GM12878 (cell line): ENCODE data around the gene HCFC1R1. TPM values are rescaled to one million over a fixed set of nuclear protein-coding genes. Genes with fewer than 3 reads are reported as not detected.

ENCODE experiments used
- ATAC-seq: fragments of 200-7000 bp; cut with Tn5 transposase; 3 replicates; pipeline ENCODE4 v1.9.1; 2020; ENCODE audit warnings: mild to moderate bottlenecking, moderate library complexity
- BruUV-seq: library from RNA; stranded (reverse); fragments of 400-500 nt; replicated peaks from 2 replicates; lab custom pipeline; 2021; lab: Mats Ljungman, UMichigan
- CTCF ChIA-PET: fragments of 300-600 bp; sonication (Branson Sonifier 250); formaldehyde crosslinking; extraction: SDS; loops from one replicate; lab custom pipeline; 2021; ENCODE audit warnings: inconsistent platforms; lab: Yijun Ruan, JAX
- POLR2A ChIA-PET: fragments of 350-600 bp; formaldehyde crosslinking; extraction: SDS; loops from one replicate; lab custom pipeline; 2021; ENCODE audit warnings: inconsistent platforms; lab: Charles Lee
- RAD21 ChIA-PET: fragments of 300-600 bp; sonication (Branson Sonifier 250); formaldehyde crosslinking; loops from one replicate; lab custom pipeline; 2023; ENCODE audit warnings: antibody characterized with exemption; ENCODE audit not compliant: unreplicated experiment; lab: Charles Lee
- SMC1A ChIA-PET: fragments of 300-600 bp; sonication (Branson Sonifier 250); formaldehyde crosslinking; loops from one replicate; lab custom pipeline; 2023; ENCODE audit not compliant: unreplicated experiment, uncharacterized antibody; lab: Charles Lee
- DNase-seq: peaks from one replicate; pipeline ENCODE4 v3.0.0-alpha.2; 2011; ENCODE audit warnings: low read depth, low spot score
- FAIRE-seq: peaks from 3 replicates; lab custom pipeline; 2011; peaks lifted over from hg19 to GRCh38; lab: Jason Lieb, UNC
- H2AFZ ChIP-seq: 2 replicates; pipeline ENCODE4 v1.6.0; 2011; ENCODE audit warnings: low read depth, low read length, control low read depth; ENCODE audit not compliant: control insufficient read depth
- H3K27ac ChIP-seq: 2 replicates; pipeline ENCODE4 v1.5.1; 2011; ENCODE audit warnings: control low read depth; ENCODE audit not compliant: control insufficient read depth, insufficient read depth
- H3K27me3 ChIP-seq, 2 experiments: replicated peaks in 1 of 2; 2 replicates each; pipeline versions ENCODE4 v1.6.0 to v1.6.1; 2011; ENCODE audit warnings: low read length in 1 of 2; ENCODE audit not compliant: control insufficient read depth in 2 of 2, insufficient read depth in 2 of 2
- H3K36me3 ChIP-seq, 2 experiments: 2 replicates each; pipeline ENCODE4 v1.5.1; 2011; ENCODE audit warnings: low read length in 1 of 2; ENCODE audit not compliant: control insufficient read depth in 2 of 2, insufficient read depth in 2 of 2
- H3K4me1 ChIP-seq: 2 replicates; pipeline ENCODE4 v1.6.1; 2011; ENCODE audit warnings: mild to moderate bottlenecking, low read length, moderate library complexity, mixed read lengths; ENCODE audit not compliant: control insufficient read depth, insufficient read depth
- H3K4me2 ChIP-seq: 2 replicates; pipeline ENCODE4 v1.6.0; 2011; ENCODE audit warnings: control low read depth; ENCODE audit not compliant: control insufficient read depth, insufficient read depth
- H3K4me3 ChIP-seq: fragments of 200-600 bp; sonication (generic); 2 replicates; pipeline ENCODE4 v1.5.1; 2016
- H3K79me2 ChIP-seq: 2 replicates; pipeline ENCODE4 v1.6.0; 2011; ENCODE audit warnings: low read length; ENCODE audit not compliant: control insufficient read depth, insufficient read depth
- H3K9ac ChIP-seq: 2 replicates; pipeline ENCODE4 v1.8.0; 2011; ENCODE audit warnings: low read length, control low read depth, mixed read lengths; ENCODE audit not compliant: control insufficient read depth, insufficient read depth
- H3K9me3 ChIP-seq: replicated peaks from 3 replicates; pipeline ENCODE4 v1.5.1; 2011; ENCODE audit warnings: mild to moderate bottlenecking, low read length; ENCODE audit not compliant: control insufficient read depth, insufficient read depth
- H4K20me1 ChIP-seq: 2 replicates; pipeline ENCODE4 v1.6.0; 2011; ENCODE audit not compliant: control insufficient read depth, insufficient read depth
- BMI1 ChIP-seq: fragments of 450-650 bp; IDR thresholded peaks from 2 replicates; pipeline ENCODE4 v1.6.1; 2016; ENCODE audit warnings: mild to moderate bottlenecking, moderate library complexity, borderline replicate concordance
- CBX3 ChIP-seq: fragments of 200-600 bp; sonication (generic); IDR thresholded peaks from 2 replicates; pipeline ENCODE4 v1.6.1; 2016; ENCODE audit warnings: low read depth, borderline replicate concordance
- HDAC6 ChIP-seq: fragments of 200-600 bp; sonication (generic); IDR thresholded peaks from one replicate; pipeline ENCODE4 v1.8.0; 2017; ENCODE audit warnings: antibody characterized with exemption; ENCODE audit not compliant: unreplicated experiment
- IRF4 ChIP-seq: IDR thresholded peaks from 2 replicates; pipeline ENCODE4 v1.6.1; 2011; ENCODE audit warnings: low read depth, low read length
- MYB ChIP-seq: fragments of 150-350 bp; IDR thresholded peaks from 2 replicates; pipeline ENCODE4 v1.6.1; 2014; ENCODE audit warnings: mild to moderate bottlenecking, low read depth, low read length, borderline replicate concordance
- NFXL1 ChIP-seq: fragments of 450-650 bp; IDR thresholded peaks from 2 replicates; pipeline ENCODE4 v1.6.1; 2017; ENCODE audit warnings: antibody characterized with exemption, mild to moderate bottlenecking, borderline replicate concordance
- PAX8 ChIP-seq: fragments of 450-650 bp; IDR thresholded peaks from 2 replicates; pipeline ENCODE4 v1.6.1; 2017; ENCODE audit warnings: mild to moderate bottlenecking, moderate library complexity
- SIN3A ChIP-seq: IDR thresholded peaks from 2 replicates; pipeline ENCODE4 v1.6.1; 2012; ENCODE audit warnings: low read depth, low read length, improper control_type of control experiment
- SIX5 ChIP-seq: IDR thresholded peaks from 2 replicates; pipeline ENCODE4 v1.6.1; 2011; ENCODE audit warnings: mild to moderate bottlenecking, low read depth, low read length, moderate library complexity; ENCODE audit not compliant: severe bottlenecking
- SRF ChIP-seq, 2 experiments: IDR thresholded peaks; 2 replicates each; pipeline ENCODE4 v1.6.1; 2011; ENCODE audit warnings: low read depth in 2 of 2, low read length in 2 of 2, mild to moderate bottlenecking in 1 of 2, moderate library complexity in 1 of 2
- STAT1 ChIP-seq: fragments of 450-650 bp; conservative IDR thresholded peaks from 2 replicates; pipeline ENCODE4 v1.6.1; 2014; ENCODE audit warnings: antibody characterized with exemption, mild to moderate bottlenecking
- ZNF384 ChIP-seq: IDR thresholded peaks from 2 replicates; pipeline ENCODE4 v1.6.1; 2012; ENCODE audit warnings: low read depth, mild to moderate bottlenecking, low read length, improper control_type of control experiment, borderline replicate concordance
- ZNF622 ChIP-seq: fragments of 450-650 bp; IDR thresholded peaks from 2 replicates; pipeline ENCODE4 v1.6.1; 2017; ENCODE audit warnings: mild to moderate bottlenecking, inconsistent platforms
- WGBS: methylation state at CpG from one replicate; pipeline ENCODE4 v1.1.6; 2016; ENCODE audit warnings: low lambda C conversion rate; ENCODE audit not compliant: insufficient replicate concordance, insufficient coverage; ENCODE audit errors: missing lambda C conversion rate; 5-methylcytosine and 5-hydroxymethylcytosine counted together
- in situ Hi-C: fragments of 300-500 bp; cut with MboI; formaldehyde crosslinking; loops from 9 replicates; pipeline ENCODE4 v1.14.3; 2018; ENCODE audit warnings: mixed read lengths
- intact Hi-C: fragments of 100-400 bp; cut with micrococcal nuclease; formaldehyde crosslinking; loops from one replicate; pipeline ENCODE4 v1.14.2; 2022; ENCODE audit not compliant: unreplicated experiment
- polyA plus RNA-seq, 11 experiments: library from polyadenylated mRNA; depleted of rRNA in 4 of 11; unstranded in 6 of 11; stranded (reverse) in 5 of 11; fragments of >200 nt; fragmentation: Nextera tagmentation in 4 of 11; fragmentation: Illumina TruSeq in 1 of 11; extraction: Ambion mirVana in 4 of 11; extraction: Trizol in 1 of 11; gene quantifications; 1 replicate in 1 of 11; 2 replicates in 10 of 11; pipeline versions ENCODE4 v1.2.1 to v1.2.3, GENCODE V29; 2011 to 2016; ENCODE audit warnings: inconsistent platforms in 2 of 11, missing spikeins in 2 of 11, low read depth in 1 of 11
- total RNA-seq, 4 experiments: library from RNA; depleted of rRNA in 3 of 4; stranded (reverse); fragments of >200 nt in 3 of 4; fragmentation: Illumina TruSeq in 1 of 4; extraction: Trizol in 1 of 4; gene quantifications; 2 replicates each; pipeline versions ENCODE4 v1.2.1 to v1.2.3, GENCODE V29; 2013 to 2021
- TF ChIP-seq, protein P1 (sequence below): fragments of 450-650 bp; IDR thresholded peaks from 2 replicates; pipeline ENCODE4 v1.6.1; 2016; ENCODE audit warnings: mild to moderate bottlenecking
- TF ChIP-seq, protein P2 (sequence below): IDR thresholded peaks from 2 replicates; pipeline ENCODE4 v1.6.1; 2011; ENCODE audit warnings: borderline replicate concordance, low read depth, mild to moderate bottlenecking, moderate library complexity, mixed read lengths, low read length; ENCODE audit not compliant: insufficient read depth; ENCODE audit errors: extremely low read length
- TF ChIP-seq, protein P3 (sequence below): fragments of 450-650 bp; IDR thresholded peaks from 2 replicates; pipeline ENCODE4 v1.6.1; 2017; ENCODE audit warnings: mild to moderate bottlenecking, low read depth, inconsistent platforms; ENCODE audit not compliant: poor library complexity, severe bottlenecking
- TF ChIP-seq, protein P4 (sequence below): IDR thresholded peaks from 2 replicates; pipeline ENCODE4 v1.6.1; 2012; ENCODE audit warnings: low read length, inconsistent platforms

Gene HCFC1R1
- total and polyA plus RNA-seq, 10 of the 15 experiments (the other 5 are each of a cell fraction or from before 2014, with no cell fraction given) = 2.8 to 42.5 (median 20.4) TPM

DNA sequence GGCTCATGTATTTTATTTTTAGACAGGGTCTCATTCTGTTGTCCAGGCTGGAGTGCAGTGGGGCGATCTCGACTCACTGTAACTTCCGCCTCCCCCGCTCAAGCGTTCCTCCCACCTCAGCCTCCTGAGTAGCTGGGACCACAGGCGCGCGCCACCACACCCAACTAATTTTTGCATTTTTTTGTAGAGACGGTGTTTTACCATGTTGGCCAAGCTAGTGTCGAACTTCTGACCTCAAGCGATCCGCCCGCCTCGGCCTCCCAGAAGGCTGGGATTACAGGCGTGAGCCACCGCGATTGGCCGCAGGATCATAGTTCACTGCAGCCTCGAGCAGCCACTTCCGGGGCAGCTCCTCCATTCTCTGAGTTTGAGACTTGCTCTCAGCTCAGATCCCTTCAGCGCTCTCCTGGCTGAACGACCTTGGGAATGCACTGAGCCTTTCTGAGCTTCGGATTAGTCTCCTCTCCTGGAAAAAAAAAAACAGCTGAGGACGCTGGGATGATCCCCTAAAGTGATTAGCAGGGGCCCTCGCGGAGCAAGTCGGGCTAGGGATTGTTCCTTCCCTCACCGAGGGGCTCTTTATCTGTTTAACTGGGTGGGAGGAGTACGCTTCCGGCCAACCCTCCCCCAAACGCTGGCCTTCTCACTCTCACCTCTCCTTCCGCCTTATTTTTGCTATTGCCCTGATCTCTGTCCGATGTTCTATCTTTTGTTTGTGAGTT, 42.4 kb downstream of the HCFC1R1 start:
- ChIA-PET SMC1A (interaction anchor here (0.5 kb wide), 1 partner anchor 71 kb away, joined by 4 read pairs; no protein-coding TSS in a partner anchor), POLR2A (interaction anchor here (0.7 to 2.9 kb wide), 3 partner anchors 9 to 151 kb away, joined by 3 to 18 read pairs (median 4); partner anchors contain the start of genes PAQR4 and ZG16B), RAD21 (interaction anchor here (0.9 to 2.4 kb wide), 3 partner anchors 11 to 54 kb away, joined by 3 to 6 read pairs (median 4); partner anchors contain the start of genes KREMEN2 and PAQR4), CTCF (interaction anchor here (1.1 to 2.3 kb wide), 11 partner anchors 10 to 98 kb away, joined by 3 to 13 read pairs (median 5); partner anchors contain the start of genes FLYWCH2 and PAQR4)
- H3K4me3 ChIP-seq = peak overlapping the region; percentile 74
- H3K79me2 ChIP-seq = peaks cover 11% of the 10 kb centered on the region
- in situ Hi-C loops (no loop called here), intact Hi-C loops (loop anchor here (5.0 kb wide), 2 partner anchors 54 to 74 kb away; no protein-coding TSS in a partner anchor)
- H3K4me2 ChIP-seq = peak overlapping the region; percentile 77
- H2AFZ ChIP-seq = no peak overlapping the region
- peaks cover 0 to 1% of the 10 kb centered on the region in 2 experiments; a peak in 1 of 4 replicates for H3K36me3 ChIP-seq
- peak overlapping the region; percentile 93 for H3K9ac ChIP-seq
- H3K4me1 ChIP-seq = peaks cover 7% of the 10 kb centered on the region
- FAIRE-seq (no peak), ATAC-seq (no peak), DNase-seq (no peak)
- whole genome bisulfite sequencing = 82% methylated on average over 33 of the region's 33 CpGs
- H3K27ac ChIP-seq = peak overlapping the region; percentile 88; the same call in 1 of the 2 replicates
- no peaks in the 10 kb centered on the region for H4K20me1 ChIP-seq
- H3K9me3 ChIP-seq = no peaks in the 10 kb centered on the region
- H3K27me3 ChIP-seq = no peaks in the 10 kb centered on the region
- no TSS peak for BruUV-seq
- TF ChIP-seq ZNF384 (no peak), MYB (no peak), IRF4 (no peak), ZNF622 (no peak), BMI1 (no peak), CBX3 (no peak), STAT1 (no peak), SIX5 (no peak), PAX8 (no peak), SIN3A (no peak), HDAC6 (no peak), NFXL1 (no peak), SRF (IDR thresholded peaks at IDR 0.05; ENCODE audit: low read depth in 2 of 2, low read length in 2 of 2) (no peak)
- TF ChIP-seq, protein P1, sequence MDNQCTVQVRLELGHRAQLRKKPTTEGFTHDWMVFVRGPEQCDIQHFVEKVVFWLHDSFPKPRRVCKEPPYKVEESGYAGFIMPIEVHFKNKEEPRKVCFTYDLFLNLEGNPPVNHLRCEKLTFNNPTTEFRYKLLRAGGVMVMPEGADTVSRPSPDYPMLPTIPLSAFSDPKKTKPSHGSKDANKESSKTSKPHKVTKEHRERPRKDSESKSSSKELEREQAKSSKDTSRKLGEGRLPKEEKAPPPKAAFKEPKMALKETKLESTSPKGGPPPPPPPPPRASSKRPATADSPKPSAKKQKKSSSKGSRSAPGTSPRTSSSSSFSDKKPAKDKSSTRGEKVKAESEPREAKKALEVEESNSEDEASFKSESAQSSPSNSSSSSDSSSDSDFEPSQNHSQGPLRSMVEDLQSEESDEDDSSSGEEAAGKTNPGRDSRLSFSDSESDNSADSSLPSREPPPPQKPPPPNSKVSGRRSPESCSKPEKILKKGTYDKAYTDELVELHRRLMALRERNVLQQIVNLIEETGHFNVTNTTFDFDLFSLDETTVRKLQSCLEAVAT = no peak; the same call in none of the 2 replicates
- TF ChIP-seq, protein P2, sequence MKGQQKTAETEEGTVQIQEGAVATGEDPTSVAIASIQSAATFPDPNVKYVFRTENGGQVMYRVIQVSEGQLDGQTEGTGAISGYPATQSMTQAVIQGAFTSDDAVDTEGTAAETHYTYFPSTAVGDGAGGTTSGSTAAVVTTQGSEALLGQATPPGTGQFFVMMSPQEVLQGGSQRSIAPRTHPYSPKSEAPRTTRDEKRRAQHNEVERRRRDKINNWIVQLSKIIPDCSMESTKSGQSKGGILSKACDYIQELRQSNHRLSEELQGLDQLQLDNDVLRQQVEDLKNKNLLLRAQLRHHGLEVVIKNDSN = no peak
- TF ChIP-seq, protein P3, sequence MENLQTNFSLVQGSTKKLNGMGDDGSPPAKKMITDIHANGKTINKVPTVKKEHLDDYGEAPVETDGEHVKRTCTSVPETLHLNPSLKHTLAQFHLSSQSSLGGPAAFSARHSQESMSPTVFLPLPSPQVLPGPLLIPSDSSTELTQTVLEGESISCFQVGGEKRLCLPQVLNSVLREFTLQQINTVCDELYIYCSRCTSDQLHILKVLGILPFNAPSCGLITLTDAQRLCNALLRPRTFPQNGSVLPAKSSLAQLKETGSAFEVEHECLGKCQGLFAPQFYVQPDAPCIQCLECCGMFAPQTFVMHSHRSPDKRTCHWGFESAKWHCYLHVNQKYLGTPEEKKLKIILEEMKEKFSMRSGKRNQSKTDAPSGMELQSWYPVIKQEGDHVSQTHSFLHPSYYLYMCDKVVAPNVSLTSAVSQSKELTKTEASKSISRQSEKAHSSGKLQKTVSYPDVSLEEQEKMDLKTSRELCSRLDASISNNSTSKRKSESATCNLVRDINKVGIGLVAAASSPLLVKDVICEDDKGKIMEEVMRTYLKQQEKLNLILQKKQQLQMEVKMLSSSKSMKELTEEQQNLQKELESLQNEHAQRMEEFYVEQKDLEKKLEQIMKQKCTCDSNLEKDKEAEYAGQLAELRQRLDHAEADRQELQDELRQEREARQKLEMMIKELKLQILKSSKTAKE = no peak
- TF ChIP-seq, protein P4, sequence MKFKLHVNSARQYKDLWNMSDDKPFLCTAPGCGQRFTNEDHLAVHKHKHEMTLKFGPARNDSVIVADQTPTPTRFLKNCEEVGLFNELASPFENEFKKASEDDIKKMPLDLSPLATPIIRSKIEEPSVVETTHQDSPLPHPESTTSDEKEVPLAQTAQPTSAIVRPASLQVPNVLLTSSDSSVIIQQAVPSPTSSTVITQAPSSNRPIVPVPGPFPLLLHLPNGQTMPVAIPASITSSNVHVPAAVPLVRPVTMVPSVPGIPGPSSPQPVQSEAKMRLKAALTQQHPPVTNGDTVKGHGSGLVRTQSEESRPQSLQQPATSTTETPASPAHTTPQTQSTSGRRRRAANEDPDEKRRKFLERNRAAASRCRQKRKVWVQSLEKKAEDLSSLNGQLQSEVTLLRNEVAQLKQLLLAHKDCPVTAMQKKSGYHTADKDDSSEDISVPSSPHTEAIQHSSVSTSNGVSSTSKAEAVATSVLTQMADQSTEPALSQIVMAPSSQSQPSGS = no peak
